Activated T-helper 1 cell treated with Interleukin-2 at 50 U/mL for 16 hours (primary cell): ENCODE measurements around the gene HLA-DOA.

Experiments
- DNase-seq: peaks from one replicate; pipeline ENCODE4 v3.0.0-alpha.2; 2020; ENCODE audit warnings: low read depth

HLA-DOA gene

DNA sequence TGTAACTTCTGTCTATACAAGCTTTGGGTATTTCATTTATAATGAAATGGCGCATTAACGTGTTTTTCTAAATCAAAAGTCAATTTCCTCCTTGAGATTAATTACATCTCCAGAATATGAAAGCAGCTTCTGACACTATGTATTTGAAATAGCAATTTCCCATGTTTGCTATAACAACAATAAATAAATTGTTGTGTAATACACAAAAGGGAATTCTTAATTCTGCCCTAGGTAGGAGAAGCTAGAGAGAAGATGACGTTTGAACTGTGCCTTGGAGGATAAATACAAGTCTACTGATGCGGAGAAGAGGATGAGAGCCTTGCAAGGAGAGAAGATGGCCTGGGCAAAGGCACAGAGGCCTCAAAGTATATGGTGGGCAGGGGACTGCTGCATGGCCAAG, 7.6 kb upstream of the HLA-DOA start:
- no peak for DNase-seq

DNA sequence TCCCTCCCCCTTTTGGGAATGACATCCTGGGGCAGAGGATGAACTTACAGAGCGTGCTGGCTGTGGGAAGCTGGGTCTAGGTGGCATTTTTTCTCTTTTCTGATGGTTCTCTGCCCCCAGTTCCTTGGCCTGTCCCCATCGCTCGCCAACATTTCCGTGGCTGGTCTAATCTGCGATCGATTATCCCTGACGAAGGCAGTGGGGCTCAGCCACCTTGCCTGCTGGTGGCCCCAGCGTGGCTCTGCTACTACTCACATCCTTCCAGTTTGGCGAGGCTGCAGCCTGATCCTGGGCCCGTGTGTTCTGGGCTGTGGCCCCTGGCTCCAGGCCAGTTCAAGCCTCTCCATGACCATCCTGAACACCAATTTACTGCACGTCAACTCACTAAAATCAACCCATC, 6.4 kb upstream of the HLA-DOA start:
- no peak for DNase-seq

GRCh38 chr6:33014841-33015634, 5.6 kb upstream of the HLA-DOA start:
- no peak for DNase-seq

GRCh38 chr6:33013608-33014007, 4.2 kb upstream of the HLA-DOA start:
- no peak for DNase-seq

- DNase-seq = no peak
These were observed 965 bp upstream of the HLA-DOA start for GRCh38 chr6:33010356-33010755.

DNA sequence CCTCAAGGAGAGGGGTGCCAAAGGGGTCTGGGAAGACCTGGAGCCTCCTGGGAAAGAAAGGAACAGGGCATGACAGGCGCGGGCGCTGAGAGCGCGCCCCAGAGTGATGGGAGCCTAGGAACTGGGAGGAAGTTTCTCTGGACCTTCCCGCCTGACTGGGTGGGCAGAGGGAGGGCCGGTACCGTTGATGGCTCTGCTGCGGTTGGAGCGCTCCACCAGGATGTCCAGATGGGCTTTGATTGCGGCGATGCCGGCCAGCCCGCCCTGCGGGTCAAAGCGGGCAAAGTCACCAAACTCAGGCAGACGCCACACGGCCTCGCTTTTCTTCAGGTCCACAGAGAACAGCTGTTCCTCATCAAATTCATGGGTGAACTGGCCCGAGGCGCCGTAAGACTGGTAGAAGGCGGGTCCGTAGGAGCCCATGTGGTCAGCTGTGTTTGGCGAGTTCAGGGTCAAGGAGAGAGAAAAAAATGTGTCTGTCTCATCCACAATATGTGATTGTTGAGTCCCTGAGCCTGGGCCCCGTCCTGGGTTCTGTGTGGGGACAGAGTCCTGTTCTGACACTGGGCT, 1.5 kb downstream of the HLA-DOA start:
- no peak for DNase-seq

DNA sequence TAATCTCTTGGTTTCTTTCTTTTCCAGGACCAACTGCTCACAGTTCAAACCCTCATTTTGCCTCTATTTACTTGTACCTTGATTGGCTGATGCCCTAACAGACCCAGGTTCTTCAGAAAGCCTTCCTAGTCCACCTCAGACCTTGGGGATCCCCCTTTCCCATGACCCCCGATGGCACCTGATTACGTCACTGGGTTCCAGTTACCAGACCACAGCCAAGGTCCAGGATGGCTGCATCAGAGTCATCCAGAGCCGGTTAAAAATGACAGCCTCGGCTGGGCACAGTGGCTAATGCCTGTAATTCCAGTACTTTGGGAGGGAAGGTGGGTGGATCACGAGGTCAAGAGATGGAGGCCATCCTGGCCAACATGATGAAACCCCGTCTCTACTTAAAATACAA, 4.5 kb downstream of the HLA-DOA start:
- no peak for DNase-seq

DNA sequence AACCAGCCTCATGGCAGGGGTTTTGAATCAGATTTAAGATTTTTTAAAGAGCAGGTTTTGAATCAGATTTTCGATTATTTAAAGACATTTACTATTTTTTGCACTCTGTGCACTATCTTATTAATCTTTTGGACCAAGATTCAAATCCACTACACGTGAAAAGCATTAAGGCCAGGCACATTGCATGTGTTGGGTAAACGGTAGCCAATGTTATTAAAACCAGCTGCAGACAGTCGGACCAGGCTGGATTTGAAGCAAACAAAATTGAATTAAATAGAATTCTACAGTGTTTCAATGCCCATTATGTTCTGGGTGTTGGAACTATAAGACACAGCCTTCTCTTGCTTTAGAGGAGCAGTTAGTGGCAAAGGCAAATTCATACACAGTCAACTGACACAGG, 7.7 kb downstream of the HLA-DOA start:
- no peak for DNase-seq

GRCh38 chr6:33000055-33000454, 9.3 kb downstream of the HLA-DOA start:
- no peak for DNase-seq

DNA sequence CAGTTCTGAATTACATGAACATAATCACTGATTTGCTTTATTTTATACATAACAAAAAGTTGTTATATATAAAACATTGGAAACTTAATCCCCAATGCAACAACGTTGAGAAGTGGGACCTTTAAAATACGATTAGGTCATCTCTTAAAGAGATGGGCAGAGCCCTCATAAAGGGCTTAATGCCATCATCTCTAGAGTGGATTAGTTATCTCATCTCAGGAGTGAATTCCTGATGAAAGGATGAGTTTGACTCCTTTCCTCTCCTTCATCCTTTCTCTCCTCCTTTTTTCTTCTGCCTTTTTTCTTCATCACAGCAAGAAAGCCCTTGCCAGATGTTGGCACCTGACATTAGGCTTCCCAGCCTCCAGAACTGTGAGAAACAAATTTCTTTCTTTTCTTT, 13.9 kb downstream of the HLA-DOA start:
- DNase-seq = no peak

DNA sequence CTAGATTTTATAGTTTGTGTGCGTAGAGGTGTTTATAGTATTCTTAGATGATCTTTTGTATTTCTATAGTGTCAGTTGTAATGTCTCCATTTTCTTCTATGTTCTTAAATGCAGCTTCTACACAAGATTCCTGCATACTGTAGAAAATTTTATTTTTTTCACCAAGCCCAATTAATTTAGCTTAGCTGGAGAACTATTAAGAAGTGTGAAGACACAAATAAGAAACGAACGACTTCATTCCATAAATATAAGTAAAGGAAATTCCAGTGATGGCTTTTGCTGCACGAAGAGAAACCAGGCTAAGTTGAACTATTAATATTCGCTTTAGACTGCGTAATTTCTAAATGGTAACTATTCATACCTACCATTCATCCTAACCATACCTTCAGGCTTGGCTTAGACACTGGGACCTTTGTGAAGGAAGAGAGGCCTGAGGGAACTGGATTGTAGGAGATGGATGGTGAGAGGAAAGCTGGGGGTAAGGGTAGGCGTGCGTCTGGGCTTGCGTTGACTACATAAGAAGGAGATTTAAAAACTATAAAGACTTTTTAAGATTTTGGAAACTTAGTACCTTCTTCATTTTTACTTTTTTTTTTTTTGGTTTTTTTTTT, 15.9 kb downstream of the HLA-DOA start:
- DNase-seq = no peak

DNA sequence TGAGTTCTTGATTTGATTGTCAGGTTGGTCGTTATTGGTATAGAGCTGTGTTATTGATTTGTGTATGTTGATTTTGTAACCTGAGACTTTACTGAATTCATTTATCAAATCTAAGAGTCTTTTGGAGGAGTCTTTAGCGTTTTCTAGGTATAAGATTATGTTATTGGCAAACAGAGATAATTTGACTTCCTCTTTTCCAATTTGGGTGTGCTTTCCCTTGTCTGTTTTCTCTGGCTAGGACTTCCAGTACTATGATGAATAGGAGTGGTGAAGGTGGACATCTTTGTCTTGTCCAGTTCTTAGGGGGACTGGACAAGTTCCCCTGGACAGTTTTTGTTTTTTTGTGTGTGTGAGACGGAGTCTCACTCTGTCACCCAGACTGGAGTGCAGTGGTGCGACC, 17.4 kb downstream of the HLA-DOA start:
- DNase-seq = no peak

DNA sequence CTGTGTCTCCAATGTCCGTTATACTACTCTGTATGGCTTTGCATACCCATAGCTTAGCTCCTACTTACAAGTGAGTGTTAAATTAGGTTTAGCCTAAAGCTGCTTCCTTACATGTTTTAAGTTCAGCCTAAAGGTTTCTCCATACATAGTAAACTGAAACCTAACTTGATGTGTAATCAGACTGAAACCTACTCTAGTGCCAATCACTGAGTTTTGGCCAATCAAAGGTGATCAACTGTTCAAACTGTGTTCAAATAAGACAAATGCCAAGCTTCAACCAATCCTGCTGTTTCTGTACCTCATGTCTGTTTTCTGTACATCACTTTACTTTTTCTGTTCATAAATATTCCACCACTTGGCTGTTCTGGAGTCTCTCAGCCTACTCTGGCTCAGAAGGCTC, 20.0 kb downstream of the HLA-DOA start:
- no peak for DNase-seq

DNA sequence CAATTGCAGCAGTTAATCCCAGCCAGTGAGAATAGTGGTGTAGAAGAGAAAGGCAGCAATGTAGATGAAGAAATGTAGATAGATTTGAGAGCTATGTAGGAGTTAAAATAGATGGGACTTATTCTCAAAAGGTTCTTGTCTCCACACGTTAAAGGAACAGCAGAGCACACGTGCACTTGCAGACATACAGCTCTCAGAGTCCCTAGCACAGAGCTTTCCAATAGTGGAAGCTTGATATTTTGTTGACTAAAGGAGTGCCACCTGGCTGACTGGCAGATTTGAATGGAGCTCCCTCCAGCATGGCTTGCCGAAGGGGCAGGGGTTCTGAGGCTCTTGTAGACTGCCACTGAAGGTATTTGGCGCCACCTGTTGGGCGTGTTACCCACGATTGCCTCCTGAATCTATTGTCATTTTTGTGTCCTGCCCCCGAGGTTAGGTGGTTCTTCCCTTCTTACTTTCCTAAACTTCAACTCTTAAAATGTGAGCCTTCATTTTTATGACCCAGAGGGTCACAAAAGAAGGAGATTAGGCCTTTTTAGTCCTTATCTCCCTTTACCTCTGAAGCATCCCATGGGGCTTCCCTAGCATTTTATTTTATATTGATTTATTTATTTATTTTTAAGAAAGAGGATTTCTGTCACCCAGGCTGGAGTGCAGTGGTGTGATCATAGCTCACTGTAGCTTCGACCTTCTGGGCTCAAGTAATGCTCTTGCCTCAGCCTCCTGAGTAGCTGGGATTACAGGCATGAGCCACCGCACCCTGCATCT, 24.6 kb downstream of the HLA-DOA start:
- peak; percentile 73 for DNase-seq

GRCh38 chr6:32983964-32984621, 25.3 kb downstream of the HLA-DOA start:
- DNase-seq = no peak

GRCh38 chr6:32983493-32983848, 25.9 kb downstream of the HLA-DOA start:
- no peak for DNase-seq

DNA sequence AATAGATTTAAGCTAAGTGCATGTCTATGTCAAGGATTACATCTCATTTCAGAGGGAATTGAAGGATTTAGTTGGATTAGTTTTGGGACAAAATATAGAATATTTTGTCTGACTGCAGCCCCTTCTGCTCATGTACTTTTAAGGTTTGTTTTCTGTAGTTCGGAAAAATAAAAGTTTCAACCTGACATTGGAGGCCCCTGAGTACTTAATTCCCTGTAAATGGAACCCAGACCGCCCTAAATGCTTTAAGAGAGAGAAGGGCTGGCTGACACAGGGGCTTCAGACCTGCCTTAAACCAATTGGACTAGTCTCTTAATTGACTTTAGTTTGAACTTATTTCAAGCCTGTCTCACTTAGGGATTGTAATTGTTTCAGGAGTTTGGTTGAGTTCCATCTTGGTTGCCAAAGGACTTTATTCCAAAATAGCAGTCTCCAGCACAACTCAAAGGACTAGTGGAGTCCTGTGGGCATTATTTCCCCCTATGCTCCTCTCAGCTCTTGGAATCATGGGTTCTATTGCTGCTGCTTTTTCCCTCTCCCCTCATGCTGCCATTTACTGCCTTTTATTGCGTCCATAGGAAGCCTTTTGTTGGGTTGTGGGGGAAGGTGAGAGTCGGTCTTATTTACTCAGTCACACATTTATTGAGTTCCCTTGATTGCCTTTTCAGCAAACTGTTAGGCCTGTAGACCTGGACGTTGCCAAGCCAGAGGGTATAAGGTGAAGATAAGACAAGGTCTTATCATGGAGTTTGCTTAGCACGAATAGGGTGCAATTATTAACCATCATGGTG, 26.5 kb downstream of the HLA-DOA start:
- no peak for DNase-seq

- no peak for DNase-seq
These were observed 27.2 kb downstream of the HLA-DOA start for GRCh38 chr6:32982084-32982701.

DNA sequence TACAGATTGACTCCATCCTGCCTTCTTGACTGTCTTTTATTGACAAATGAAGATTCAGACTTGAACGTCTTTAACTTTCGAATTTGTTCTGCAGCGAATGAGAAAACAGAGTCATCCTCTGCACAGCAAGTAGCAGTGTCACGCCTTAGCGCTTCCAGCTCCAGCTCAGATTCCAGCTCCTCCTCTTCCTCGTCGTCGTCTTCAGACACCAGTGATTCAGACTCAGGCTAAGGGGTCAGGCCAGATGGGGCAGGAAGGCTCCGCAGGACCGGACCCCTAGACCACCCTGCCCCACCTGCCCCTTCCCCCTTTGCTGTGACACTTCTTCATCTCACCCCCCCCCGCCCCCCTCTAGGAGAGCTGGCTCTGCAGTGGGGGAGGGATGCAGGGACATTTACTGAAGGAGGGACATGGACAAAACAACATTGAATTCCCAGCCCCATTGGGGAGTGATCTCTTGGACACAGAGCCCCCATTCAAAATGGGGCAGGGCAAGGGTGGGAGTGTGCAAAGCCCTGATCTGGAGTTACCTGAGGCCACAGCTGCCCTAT, 28.8 kb downstream of the HLA-DOA start:
- DNase-seq = no peak

DNA sequence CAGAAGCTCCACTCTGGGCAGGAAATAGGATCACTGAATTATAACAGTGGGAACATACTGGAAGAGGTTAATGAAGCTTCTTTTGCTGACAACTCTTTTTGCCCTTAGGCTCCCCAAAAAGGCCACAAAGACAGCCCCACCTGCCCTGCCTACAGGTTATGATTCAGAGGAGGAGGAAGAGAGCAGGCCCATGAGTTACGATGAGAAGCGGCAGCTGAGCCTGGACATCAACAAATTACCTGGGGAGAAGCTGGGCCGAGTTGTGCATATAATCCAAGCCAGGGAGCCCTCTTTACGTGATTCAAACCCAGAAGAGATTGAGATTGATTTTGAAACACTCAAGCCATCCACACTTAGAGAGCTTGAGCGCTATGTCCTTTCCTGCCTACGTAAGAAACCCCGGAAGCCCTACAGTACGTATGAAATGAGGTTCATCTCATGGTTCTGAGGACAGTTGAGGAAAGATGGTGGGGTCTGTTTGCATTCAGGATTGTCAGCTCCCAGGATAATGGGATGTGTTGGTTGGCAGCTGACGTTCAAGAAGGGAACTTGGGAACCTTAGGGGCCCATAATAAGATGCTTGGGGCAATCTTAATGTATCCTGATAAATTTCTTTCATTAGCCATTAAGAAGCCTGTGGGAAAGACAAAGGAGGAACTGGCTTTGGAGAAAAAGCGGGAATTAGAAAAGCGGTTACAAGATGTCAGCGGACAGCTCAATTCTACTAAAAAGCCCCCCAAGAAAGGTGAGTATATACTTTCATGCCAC, 29.5 kb downstream of the HLA-DOA start:
- no peak for DNase-seq
